BJ (cell line): ENCODE results near the gene SAMD4B. TPM values are rescaled to one million over a fixed set of nuclear protein-coding genes. Genes with fewer than 3 reads are reported as not detected.

Experiments used
- CTCF ChIA-PET: fragments of 350-600 bp; formaldehyde crosslinking; extraction: SDS; loops from one replicate; lab custom pipeline; 2021; ENCODE audit warnings: antibody characterized with exemption, inconsistent platforms; lab: Yijun Ruan, JAX
- POLR2A ChIA-PET: fragments of 300-600 bp; sonication (Branson Sonifier 250); formaldehyde crosslinking; extraction: SDS; loops from one replicate; lab custom pipeline; 2021; ENCODE audit warnings: antibody characterized with exemption; lab: Charles Lee
- DNase-seq: peaks from one replicate; pipeline ENCODE4 v3.0.0-alpha.2; 2011; ENCODE audit warnings: low read depth
- H3K27me3 ChIP-seq: 2 replicates; pipeline ENCODE4 v1.6.0; 2011; ENCODE audit warnings: low read length; ENCODE audit not compliant: control insufficient read depth, insufficient read depth
- H3K36me3 ChIP-seq: 2 replicates; pipeline ENCODE4 v1.5.1; 2011; ENCODE audit warnings: low read length; ENCODE audit not compliant: control insufficient read depth, insufficient read depth
- H3K4me3 ChIP-seq: 2 replicates; pipeline ENCODE4 v1.5.1; 2011; ENCODE audit warnings: low read depth, mild to moderate bottlenecking, control low read depth, low read length
- CTCF ChIP-seq: IDR thresholded peaks from 2 replicates; pipeline ENCODE4 v1.5.1; 2011; ENCODE audit warnings: low read depth, mild to moderate bottlenecking, control low read depth, inconsistent platforms, low read length, moderate library complexity; ENCODE audit not compliant: insufficient read depth
- polyA plus RNA-seq: library from polyadenylated mRNA; depleted of rRNA; stranded (reverse); fragments of >200 nt; gene quantifications from 2 replicates; pipeline ENCODE4 v1.2.3, GENCODE V29; 2011

Gene SAMD4B
- polyA plus RNA-seq, 1 experiment: 75.7 TPM

DNA sequence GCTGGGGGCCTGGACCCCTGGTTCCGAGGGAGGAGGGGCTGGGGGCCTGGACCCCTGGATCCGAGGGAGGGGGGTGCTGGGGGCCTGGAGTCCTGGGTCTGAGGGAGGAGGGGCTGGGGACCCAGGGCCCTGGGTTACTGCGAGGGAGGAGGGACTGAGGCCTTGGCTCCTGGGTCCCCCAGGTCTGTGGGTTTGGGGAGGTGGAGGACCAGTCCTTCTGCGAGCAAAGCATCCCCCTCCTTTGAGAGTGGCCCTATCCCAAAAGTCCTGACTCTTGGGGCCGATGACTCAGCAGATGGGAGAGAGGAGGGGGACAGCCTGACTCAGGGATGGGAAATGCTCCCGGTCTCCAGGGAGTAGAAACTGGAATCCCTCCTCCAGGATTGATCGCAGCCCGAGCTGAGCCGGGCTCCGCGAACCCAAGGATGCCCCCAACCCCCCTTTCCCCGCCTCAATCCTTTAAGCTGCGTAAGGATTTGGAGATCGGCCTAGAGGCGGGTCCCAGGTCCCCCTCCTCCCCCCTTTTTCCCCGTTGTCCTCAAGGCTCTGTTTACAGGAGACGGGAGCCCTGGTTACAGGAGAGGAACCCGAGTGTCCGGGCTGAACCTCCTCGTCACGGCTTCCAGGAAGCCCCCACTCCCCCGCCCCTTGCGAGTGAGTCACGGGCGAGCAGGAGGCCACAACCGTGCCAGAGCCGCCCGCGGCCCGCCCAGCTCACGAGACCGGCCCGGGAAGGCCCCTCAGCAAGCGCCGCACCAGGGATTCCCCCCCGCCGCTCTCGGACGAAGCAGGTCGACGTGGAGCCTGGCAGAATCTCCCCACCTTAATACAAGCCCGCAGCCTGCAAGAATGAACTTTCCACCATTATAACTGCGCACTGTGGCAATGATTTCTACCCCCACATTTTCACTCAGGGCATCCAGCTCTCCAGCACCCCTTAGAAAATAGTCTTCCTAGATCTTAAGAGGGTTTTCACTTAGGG, 61.4 kb downstream of the SAMD4B start:
- POLR2A ChIA-PET: interaction anchor here (1.0 kb wide), 1 partner anchor 32 kb away, joined by 4 read pairs; the partner anchor contains the start of gene RPS16
- H3K4me3 ChIP-seq: peak overlapping the region; percentile 40
- TF ChIP-seq CTCF: no peak
- H3K27me3 ChIP-seq: no peaks in the 10 kb centered on the region
- CTCF ChIA-PET: interaction anchor here (0.6 to 1.7 kb wide), 7 partner anchors 8 to 283 kb away, joined by 3 to 5 read pairs (median 3); partner anchors contain the start of gene PLEKHG2
- peak; percentile 99 for DNase-seq
- peaks cover 8% of the 10 kb centered on the region for H3K36me3 ChIP-seq

DNA sequence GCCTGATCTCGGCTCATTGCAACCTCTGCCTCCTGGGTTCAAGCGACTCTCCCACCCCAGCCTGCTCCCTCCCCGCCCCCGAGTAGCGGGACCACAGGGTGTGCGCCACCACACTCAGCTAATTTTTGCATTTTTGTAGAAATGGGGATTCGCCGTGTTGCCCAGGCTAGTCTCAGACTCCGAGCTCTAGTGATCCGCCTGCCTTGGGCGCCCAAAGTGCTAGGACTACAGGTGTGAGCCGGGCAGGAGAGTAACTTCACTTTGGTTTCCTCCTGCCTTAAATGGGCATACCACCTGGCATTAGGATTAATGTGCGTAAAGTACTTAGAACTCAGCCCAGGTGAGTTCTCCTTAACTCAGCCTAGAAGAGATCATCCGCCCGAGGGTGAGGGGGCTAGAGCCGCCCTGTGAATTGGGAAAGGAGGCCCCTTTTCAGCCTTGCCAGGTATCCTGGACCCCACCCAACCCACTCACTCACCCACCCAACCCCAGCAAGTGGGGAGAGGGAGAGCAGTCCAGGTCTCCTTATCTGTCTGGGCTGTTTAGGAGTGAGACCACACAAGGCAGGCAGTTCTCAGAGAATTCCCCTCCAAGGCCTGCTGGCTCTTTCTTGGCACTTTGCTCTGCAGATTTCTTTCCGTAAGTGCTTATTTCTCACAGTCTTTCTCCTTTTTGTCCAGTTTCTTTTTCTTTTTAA, 63.2 kb downstream of the SAMD4B start:
- Histone ChIP-seq H3K4me3 (no peak overlapping the region), H3K27me3 (no peaks in the 10 kb centered on the region), H3K36me3 (peaks cover 10% of the 10 kb centered on the region)
- CTCF ChIA-PET: interaction anchor here (0.6 kb wide), 1 partner anchor 70 kb away, joined by 3 read pairs; no protein-coding TSS in a partner anchor
- POLR2A ChIA-PET: no interaction called here
- no peak for DNase-seq
- TF ChIP-seq CTCF: no peak

- H3K4me3 ChIP-seq: peak overlapping the region; percentile 86
- ChIA-PET POLR2A (interaction anchor here (0.6 to 1.0 kb wide), 3 partner anchors 15 to 123 kb away, joined by 3 to 5 read pairs (median 5); partner anchors contain the start of genes MED29 and PAF1), CTCF (interaction anchor here (3.7 kb wide), 1 partner anchor 9 kb away, joined by 48 read pairs; no protein-coding TSS in a partner anchor)
- peaks cover 10% of the 10 kb centered on the region for H3K36me3 ChIP-seq
- no peaks in the 10 kb centered on the region for H3K27me3 ChIP-seq
- TF ChIP-seq CTCF: no peak
- DNase-seq: no peak
These were observed 63.9 kb downstream of the SAMD4B start for GRCh38 chr19:39405958-39406655.

DNA sequence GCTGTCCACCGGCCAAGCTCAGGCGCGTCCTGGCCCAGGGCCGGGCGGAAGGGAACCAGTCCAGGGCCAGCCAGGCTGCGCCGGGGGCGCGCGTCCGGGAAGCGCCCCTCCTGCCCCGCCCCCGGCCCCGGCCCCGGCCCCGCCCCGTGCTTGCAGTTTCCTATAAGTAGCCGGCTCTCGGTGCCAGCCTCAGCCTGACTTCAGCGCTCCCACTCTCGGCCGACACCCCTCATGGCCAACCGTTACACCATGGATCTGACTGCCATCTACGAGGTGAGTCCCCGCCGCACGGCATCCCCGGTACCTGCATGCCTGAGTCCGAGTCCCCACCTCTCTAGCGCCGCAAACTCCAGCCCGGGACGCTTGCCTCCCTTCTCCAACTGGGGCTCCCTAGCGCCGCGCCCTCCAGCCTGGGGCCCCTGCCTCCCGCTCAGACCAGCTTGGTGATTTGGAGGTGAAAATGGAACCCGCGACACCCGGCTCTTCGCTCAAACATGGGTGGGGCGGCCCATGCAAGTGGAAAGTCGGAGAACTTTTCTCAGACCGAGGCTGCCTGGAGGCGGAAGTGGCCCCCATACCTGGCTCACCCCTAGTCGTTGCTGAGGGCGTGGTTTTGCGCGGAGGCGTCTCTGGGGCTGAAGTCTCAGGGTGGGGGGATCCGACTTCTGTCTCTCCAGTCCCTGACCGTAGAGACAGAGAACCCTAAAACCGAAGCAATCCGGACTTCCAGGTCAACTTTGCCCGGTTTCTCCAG, 64.6 kb downstream of the SAMD4B start, which contains the start of gene ZFP36:
ZFP36 (plus strand) TSS at position 192 of the 754 bp plus-strand sequence; CDS start at position 250, 58 bp downstream.
- no peak for DNase-seq
- peak; percentile 14; the same call in 1 of the 2 replicates for TF ChIP-seq CTCF
- Histone ChIP-seq H3K36me3 (peaks cover 10% of the 10 kb centered on the region), H3K4me3 (peak within 1 kb of the TSS; percentile 86), H3K27me3 (no peaks in the 10 kb centered on the region)
- POLR2A ChIA-PET: interaction anchor here (0.6 to 1.0 kb wide), 3 partner anchors 16 to 124 kb away, joined by 3 to 5 read pairs (median 5); partner anchors contain the start of genes MED29 and PAF1
- CTCF ChIA-PET: interaction anchor here (3.7 kb wide), 1 partner anchor 9 kb away, joined by 48 read pairs; no protein-coding TSS in a partner anchor
